Activated CD8-positive, alpha-beta memory T cell treated with anti-CD3 and anti-CD28 coated beads, Interleukin-2, amount 10 ng/mL, durations not matched to agents 7 days and 5 days (primary cell): ENCODE measurements around the gene PGBD5. TPM values are rescaled to one million over a fixed set of nuclear protein-coding genes. Genes with fewer than 3 reads are reported as not detected.

ENCODE experiments used
- ATAC-seq: fragments of 150-1000 bp; cut with Tn5 transposase; one replicate; pipeline ENCODE4 v1.10.0; 2021; ENCODE audit warnings: moderate library complexity
- CTCF ChIA-PET: fragments of 350-600 bp; sonication (Branson Sonifier 250); formaldehyde crosslinking; loops from one replicate; lab custom pipeline; 2021; ENCODE audit warnings: antibody characterized with exemption; lab: Charles Lee
- DNase-seq: peaks from one replicate; pipeline ENCODE4 v3.0.0-alpha.2; 2020
- H3K27ac Mint-ChIP-seq: one replicate; pipeline ENCODE4 v1.8.0; 2021; ENCODE audit warnings: mild to moderate bottlenecking, mixed read lengths
- H3K27me3 Mint-ChIP-seq: one replicate; pipeline ENCODE4 v1.8.0; 2021; ENCODE audit warnings: mixed read lengths
- H3K36me3 Mint-ChIP-seq: one replicate; pipeline ENCODE4 v1.8.0; 2021; ENCODE audit warnings: mild to moderate bottlenecking, mixed read lengths
- H3K4me1 Mint-ChIP-seq: one replicate; pipeline ENCODE4 v1.8.0; 2021; ENCODE audit warnings: mixed read lengths
- H3K4me3 Mint-ChIP-seq: one replicate; pipeline ENCODE4 v1.8.0; 2021; ENCODE audit warnings: mild to moderate bottlenecking, moderate library complexity, mixed read lengths
- H3K9me3 Mint-ChIP-seq: one replicate; pipeline ENCODE4 v1.8.0; 2022; ENCODE audit warnings: low read depth, mixed read lengths
- total RNA-seq, 2 experiments: library from RNA; stranded (reverse); gene quantifications; one replicate each; pipeline ENCODE4 v1.2.3, GENCODE V29; 2021

Gene PGBD5
- total RNA-seq, 2 experiments from 2014 or later, result not detected

DNA sequence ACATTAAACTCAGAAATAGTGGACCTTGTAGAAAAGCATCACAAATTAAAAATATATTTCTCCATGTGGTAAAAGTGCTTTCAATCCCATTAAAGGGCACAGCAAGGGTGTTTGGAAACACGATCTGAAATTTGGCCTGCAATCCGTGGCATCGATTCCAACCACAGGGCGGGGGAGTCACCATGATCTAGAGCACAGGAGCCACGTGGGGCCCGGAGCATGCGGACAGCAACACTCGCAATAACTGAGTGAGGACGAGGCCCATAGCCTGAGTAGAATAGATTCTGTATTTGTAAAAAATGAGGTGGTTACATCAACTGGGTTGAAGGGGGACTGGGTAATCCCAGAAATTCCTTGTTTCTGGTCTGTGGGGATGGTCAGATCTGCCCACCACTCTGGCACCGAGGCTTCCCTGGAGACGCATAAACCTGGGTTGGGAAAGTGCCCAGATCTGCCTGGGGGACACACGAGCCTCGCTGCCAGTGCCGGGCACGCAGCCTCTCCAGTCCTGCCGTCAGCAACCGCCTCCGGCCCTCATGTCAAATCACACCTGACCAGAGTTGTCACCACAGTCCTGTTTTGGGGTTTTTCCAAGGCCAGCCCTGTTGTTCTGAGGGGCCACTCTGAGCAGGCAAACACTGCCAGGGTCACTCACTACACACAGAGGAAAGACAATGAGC lies 104.3 kb downstream of the PGBD5 start:
- Mint-ChIP-seq H3K36me3 (no peaks in the 10 kb centered on the region), H3K4me3 (no peak overlapping the region), H3K27ac (no peak overlapping the region), H3K27me3 (peaks cover 2% of the 10 kb centered on the region), H3K4me1 (no peaks in the 10 kb centered on the region), H3K9me3 (no peaks in the 10 kb centered on the region)
- DNase-seq (no peak), ATAC-seq (no peak)
- CTCF ChIA-PET, result no interaction called here

DNA sequence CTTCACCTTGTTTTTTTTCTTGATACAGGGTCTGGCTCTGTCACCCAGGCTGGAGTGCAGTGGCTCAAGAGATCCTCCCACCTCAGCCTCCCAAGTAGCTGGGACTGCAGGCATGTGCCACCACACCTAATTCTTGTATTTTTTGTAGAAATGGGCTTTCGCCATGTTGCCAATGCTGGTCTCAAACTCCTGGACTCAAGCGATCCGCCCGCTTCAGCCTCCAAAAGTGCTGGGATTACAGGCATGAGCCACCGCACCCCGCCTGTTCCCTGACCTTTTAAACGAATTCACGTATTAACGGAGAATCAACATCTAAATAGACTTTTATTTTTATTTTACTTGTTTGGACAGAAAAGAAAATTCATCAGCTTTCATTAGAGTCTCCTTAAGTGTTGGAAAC lies 104.8 kb downstream of the PGBD5 start:
- Mint-ChIP-seq H3K27me3 (peaks cover 2% of the 10 kb centered on the region), H3K36me3 (no peaks in the 10 kb centered on the region), H3K4me1 (no peaks in the 10 kb centered on the region), H3K27ac (no peak overlapping the region), H3K4me3 (no peak overlapping the region), H3K9me3 (no peaks in the 10 kb centered on the region)
- CTCF ChIA-PET, result no interaction called here
- DNase-seq (no peak), ATAC-seq (no peak)

DNA sequence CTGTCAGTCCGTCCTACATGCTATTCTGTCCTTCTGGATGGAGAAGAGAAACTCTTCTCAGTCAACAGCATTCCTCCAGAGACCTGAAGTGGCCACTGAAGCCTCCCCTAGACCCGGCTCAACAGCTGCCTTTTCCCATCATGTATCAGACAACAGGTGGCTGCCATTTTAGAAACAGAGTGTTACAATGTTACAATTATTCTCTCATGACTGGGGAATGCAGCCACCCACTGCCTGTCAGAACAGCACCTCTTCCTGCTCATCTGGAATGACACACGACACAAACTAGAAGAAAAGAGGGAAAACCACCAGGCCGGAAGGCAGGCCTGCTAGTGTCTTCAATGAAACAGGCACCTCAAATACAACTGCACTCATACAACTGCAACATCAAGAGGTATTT lies 105.3 kb downstream of the PGBD5 start:
- H3K36me3 Mint-ChIP-seq, result no peaks in the 10 kb centered on the region
- no peaks in the 10 kb centered on the region for H3K4me1 Mint-ChIP-seq
- no peak overlapping the region for H3K27ac Mint-ChIP-seq
- DNase-seq (no peak), ATAC-seq (no peak)
- no peak overlapping the region for H3K4me3 Mint-ChIP-seq
- CTCF ChIA-PET, result no interaction called here
- H3K9me3 Mint-ChIP-seq, result no peaks in the 10 kb centered on the region
- peaks cover 2% of the 10 kb centered on the region for H3K27me3 Mint-ChIP-seq

DNA sequence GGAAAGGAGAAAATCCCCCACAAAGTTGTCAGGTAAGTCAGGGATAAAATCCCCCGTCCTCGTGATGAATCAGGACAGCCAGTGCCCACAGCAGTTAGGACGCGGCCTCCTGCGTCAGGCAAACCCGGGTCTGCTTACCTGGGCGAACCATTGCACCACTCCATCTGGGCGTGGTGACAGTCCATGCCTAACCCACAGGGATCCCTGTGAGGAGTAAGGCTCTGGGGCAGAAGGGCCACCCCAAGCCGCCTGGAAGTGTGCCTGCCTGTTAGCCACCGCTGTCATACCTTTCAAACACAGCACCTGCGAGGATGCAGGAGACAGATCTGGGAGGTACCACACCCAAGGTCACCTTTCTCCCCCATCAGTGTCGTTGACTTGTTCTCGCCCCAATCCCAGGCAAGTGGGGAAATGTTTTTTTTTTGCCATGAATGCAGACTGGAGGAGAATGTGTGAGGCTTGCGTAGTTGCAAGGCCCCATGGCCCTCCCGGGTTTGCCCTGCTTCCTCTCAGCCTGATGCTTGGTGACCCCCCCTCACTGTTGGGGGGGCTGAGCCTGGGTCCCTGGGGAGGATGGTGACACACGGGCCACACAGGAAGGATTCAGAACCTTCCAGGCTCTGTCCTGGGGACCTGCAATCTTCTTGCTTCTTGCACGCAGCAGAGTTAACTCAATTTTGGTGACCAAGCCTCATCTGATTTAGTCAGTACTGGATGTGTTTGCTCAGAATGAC lies 107.0 kb downstream of the PGBD5 start:
- Mint-ChIP-seq H3K9me3 (no peaks in the 10 kb centered on the region), H3K27me3 (peaks cover 2% of the 10 kb centered on the region), H3K4me1 (no peaks in the 10 kb centered on the region), H3K27ac (no peak overlapping the region), H3K36me3 (no peaks in the 10 kb centered on the region), H3K4me3 (no peak overlapping the region)
- CTCF ChIA-PET, result no interaction called here
- ATAC-seq (no peak), DNase-seq (no peak)

DNA sequence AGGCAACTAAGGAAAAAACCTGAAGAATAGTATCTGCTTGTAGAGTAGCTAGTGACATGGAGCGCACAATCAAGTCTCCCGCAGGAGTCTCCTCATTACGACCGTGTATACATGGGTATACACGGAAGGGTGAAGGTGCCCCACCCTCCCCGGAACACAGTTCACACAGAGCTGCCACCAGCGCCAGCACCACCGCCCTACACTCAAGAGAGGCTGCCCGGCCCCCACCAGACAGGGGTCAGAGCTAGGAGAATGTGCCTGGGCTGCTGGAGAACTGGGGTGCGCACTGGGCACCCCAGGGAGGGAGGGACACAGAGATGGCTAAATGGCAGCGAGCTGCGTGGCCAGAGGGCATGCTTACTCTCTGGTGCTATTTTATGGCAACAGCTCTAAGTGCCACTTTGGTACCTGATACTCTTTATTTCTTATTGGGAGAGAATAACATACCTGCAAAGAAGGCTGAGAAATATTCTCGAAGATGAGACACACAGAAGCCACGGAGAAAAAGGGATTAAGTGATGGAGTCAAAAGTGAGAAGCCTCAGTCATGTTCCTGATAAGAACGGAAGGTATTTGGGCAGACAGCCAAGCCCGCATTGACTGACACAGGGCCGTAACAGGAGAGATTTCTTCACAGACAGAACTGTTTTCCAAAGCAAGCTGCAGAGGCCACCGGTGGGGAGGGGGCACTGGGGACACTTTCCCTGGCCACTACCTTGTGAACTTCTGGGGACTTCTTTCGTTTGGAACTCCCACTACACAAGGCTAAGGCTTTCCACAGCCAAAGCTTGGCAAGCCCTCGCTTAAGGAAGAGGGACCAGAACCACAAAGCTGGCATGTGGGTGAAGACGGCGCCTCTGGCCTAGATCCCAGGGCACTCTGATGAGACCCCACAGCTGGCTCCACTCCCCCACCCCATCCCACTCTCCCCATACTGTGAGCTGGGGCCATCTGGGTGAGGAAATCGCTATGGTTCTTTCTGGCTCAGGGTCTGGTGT lies 108.0 kb downstream of the PGBD5 start:
- ATAC-seq (no peak), DNase-seq (no peak)
- H3K4me1 Mint-ChIP-seq, result no peaks in the 10 kb centered on the region
- no peak overlapping the region for H3K4me3 Mint-ChIP-seq
- no peaks in the 10 kb centered on the region for H3K9me3 Mint-ChIP-seq
- CTCF ChIA-PET, result no interaction called here
- no peaks in the 10 kb centered on the region for H3K36me3 Mint-ChIP-seq
- H3K27me3 Mint-ChIP-seq, result peaks cover 4% of the 10 kb centered on the region
- no peak overlapping the region for H3K27ac Mint-ChIP-seq

DNA sequence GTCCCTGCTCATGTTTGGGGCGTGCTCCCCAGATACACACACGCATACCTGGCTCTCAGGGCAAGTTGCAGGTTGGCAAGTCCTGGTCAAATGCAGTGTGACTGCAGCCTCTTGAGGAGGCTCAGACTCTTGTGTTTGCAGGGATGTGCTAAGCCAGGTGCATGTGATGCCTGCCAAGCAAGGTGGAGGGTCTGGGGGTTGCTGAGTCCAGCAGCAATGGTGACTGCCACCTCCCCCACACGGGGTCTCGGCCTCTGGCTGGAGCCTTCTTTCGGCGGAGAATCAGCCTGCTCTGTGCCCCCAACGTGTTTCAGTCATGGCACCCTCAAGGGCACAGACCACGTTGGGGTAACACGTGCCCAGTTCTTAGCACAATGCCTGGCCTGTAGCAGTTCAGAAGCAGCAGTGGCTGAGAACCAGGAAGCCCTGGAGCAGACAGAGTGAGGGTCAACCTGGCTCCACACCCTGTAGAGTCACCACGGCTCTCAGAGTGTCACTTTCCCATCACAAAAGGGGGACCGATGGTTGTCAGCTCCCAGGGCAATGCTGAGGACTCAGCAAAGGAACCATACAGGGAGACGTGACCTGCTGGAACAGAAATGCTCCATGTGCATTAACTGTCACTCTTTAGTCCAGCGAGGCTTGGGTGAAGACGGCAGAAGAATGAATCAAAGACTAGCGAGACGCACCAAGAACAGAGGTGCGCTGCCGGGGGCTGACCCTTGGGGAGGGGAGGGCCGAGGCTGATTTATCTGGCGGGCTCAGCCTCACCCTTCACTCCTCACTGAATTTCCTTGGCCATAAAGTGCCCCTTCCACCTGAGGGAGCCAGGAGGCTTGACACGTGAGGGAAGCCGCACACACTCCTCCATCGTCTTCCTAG lies 109.0 kb downstream of the PGBD5 start:
- ATAC-seq (no peak), DNase-seq (no peak)
- no peak overlapping the region for H3K4me3 Mint-ChIP-seq
- H3K9me3 Mint-ChIP-seq, result no peaks in the 10 kb centered on the region
- CTCF ChIA-PET, result no interaction called here
- H3K4me1 Mint-ChIP-seq, result no peaks in the 10 kb centered on the region
- peaks cover 6% of the 10 kb centered on the region for H3K27me3 Mint-ChIP-seq
- H3K36me3 Mint-ChIP-seq, result no peaks in the 10 kb centered on the region
- H3K27ac Mint-ChIP-seq, result no peak overlapping the region

DNA sequence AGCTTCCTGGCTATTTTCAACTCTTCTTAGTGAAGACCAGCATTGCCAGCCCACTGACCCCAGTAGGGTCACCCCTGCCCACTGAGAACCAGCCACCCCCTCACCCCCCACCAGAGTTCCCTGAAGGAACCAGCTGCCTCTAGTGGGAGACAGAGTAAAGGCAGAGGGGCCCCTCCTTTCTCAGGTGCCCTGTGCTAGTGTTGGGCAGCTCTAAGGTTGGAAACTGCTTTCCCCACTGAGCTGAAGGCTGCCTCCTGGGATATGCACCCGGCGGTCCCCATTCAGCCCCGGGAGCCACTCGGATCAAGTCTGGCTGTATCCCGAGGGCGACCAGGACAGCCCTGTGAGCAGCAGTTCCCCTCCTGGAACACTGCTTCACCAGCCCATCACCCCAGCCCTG lies 111.0 kb downstream of the PGBD5 start:
- no peak for DNase-seq
- H3K4me3 Mint-ChIP-seq, result no peak overlapping the region
- CTCF ChIA-PET, result no interaction called here

DNA sequence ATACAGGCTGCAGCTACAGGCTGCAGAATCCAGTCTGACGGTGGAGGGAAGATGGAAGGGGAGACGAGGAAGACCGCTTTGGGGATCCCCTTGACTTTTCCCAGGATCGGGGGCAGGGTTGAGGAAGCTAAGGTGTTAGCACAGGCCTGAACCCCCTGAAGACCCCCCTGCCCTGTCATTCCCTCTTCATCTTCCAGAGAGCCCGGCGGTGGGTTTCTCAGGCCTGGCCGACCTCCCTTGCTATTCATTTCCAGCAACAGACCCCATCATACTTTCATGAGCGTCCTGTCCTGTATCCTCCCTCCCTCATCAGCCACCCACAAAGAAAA lies 112.0 kb downstream of the PGBD5 start:
- Mint-ChIP-seq H3K4me1 (peaks cover 2% of the 10 kb centered on the region), H3K27me3 (peaks cover 8% of the 10 kb centered on the region), H3K36me3 (no peaks in the 10 kb centered on the region), H3K4me3 (no peak overlapping the region), H3K9me3 (no peaks in the 10 kb centered on the region), H3K27ac (no peak overlapping the region)
- CTCF ChIA-PET, result no interaction called here
- ATAC-seq (no peak), DNase-seq (no peak)

More for the DNA sequence above, 111.0 kb downstream of the PGBD5 start:
- peaks cover 8% of the 10 kb centered on the region for H3K27me3 Mint-ChIP-seq
- ATAC-seq, result no peak
- no peaks in the 10 kb centered on the region for H3K9me3 Mint-ChIP-seq
- peaks cover 2% of the 10 kb centered on the region for H3K4me1 Mint-ChIP-seq
- no peaks in the 10 kb centered on the region for H3K36me3 Mint-ChIP-seq
- no peak overlapping the region for H3K27ac Mint-ChIP-seq

DNA sequence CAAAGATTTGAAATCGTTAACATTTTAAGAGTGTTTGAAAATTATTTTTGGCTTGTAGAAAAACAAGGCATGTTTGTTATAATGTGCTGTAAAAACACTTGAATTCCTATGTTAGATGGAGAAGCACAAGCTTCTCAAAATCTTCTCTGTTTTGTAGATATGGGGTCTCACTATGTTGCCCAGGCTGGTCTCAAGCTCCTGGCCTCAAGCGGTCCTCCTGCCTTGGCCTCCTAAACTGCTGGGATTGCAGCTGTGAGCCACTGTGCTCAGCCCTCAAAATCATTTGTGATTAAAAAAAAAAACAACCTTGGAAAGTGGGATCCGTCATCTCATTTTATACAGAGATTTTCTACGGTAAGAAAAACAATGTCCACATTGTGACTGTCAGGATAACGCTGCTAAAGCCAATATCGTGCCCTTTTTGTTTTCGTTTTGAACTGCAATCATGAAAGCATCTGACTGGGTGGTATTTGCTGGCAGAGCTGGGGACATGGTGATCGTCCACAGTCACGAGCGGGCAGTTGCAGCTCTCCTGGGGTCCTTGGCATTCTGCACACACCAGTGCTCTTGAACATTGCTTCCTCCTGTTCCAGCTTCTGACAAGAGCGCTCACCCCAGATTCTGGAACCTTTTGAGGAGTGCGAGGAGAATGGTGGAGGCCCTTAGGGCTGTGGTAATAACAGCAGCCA lies 112.5 kb downstream of the PGBD5 start:
- Mint-ChIP-seq H3K27ac (no peak overlapping the region), H3K9me3 (no peaks in the 10 kb centered on the region), H3K4me1 (peaks cover 2% of the 10 kb centered on the region), H3K27me3 (peaks cover 8% of the 10 kb centered on the region), H3K36me3 (no peaks in the 10 kb centered on the region), H3K4me3 (no peak overlapping the region)
- no peak for ATAC-seq
- CTCF ChIA-PET, result no interaction called here
- DNase-seq, result no peak

DNA sequence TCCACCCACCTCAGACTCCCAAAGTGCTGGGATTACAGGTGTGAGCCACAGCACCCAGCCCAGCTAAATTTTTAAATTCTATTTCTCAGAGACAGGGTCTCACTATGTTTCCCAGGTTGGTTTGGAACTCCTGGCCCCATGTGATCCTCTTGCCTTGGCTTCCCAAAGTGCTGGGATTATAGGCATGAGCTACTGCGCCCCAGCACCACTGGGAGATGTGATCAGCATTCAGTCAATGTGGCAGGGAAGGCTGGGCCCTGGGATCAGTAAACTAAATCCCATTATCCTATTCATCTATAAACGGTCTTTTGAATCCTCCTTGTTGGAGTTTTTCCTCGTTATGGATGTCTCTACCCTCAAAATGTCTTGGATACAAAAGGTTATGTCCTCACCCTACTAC lies 113.5 kb downstream of the PGBD5 start:
- no peak for ATAC-seq
- Mint-ChIP-seq H3K9me3 (no peaks in the 10 kb centered on the region), H3K27me3 (peaks cover 8% of the 10 kb centered on the region), H3K4me1 (peaks cover 2% of the 10 kb centered on the region), H3K27ac (no peak overlapping the region), H3K36me3 (no peaks in the 10 kb centered on the region), H3K4me3 (no peak overlapping the region)
- CTCF ChIA-PET, result interaction anchor here (0.7 to 1.6 kb wide), 3 partner anchors 134 to 596 kb away, joined by 4 to 5 read pairs (median 5); no protein-coding TSS in a partner anchor
- DNase-seq, result no peak

DNA sequence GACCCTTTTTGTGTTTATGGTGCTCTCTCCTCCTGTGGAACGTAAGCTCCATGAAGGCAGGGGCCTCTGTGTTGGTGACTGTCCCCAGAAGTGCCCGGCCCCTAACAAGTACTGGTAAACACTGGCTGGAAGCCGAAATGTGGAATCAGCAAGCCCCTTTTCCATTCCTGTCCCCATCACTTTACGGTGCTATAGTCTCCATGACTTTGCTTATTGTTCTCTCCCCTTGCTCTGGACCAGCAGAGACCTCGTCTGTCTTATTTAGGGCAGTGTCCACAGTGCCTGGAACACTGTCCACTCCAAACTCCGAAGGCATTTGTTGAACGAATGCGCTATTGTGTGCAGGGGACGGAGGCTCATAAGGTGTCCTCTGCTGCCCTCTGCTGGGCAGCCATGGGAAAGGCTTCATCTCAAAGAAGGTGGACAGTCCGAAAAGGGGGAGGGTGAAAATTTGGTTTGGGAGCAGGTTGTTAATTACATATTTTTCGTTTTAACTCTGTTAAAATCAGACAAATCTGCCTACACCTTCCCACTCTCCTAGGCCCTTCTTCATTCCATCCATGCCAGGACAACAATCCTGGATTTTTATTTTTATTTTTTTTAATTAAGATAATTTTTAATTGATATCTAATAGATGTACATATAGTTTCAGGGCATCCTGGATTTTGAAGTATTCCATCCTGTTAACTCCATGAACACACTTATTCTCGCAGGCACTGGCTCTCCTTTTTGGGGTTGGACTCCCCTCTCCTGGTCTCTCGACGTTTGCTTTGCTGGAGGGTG lies 115.6 kb downstream of the PGBD5 start:
- ATAC-seq (peak; percentile 69), DNase-seq (peak; percentile 72)
- CTCF ChIA-PET, result interaction anchor here (0.5 to 3.0 kb wide), 5 partner anchors 230 to 1052 kb away, joined by 3 to 11 read pairs (median 4); no protein-coding TSS in a partner anchor
- H3K36me3 Mint-ChIP-seq, result no peaks in the 10 kb centered on the region
- no peak overlapping the region for H3K4me3 Mint-ChIP-seq
- peaks cover 8% of the 10 kb centered on the region for H3K27me3 Mint-ChIP-seq
- no peak overlapping the region for H3K27ac Mint-ChIP-seq
- H3K4me1 Mint-ChIP-seq, result peaks cover 11% of the 10 kb centered on the region
- no peaks in the 10 kb centered on the region for H3K9me3 Mint-ChIP-seq
